ENCODE results near the gene FGF6.
A peak's percentile ranks its signal among the peaks of the same experiment; 100 is the strongest.

The FGF6 gene

DNA sequence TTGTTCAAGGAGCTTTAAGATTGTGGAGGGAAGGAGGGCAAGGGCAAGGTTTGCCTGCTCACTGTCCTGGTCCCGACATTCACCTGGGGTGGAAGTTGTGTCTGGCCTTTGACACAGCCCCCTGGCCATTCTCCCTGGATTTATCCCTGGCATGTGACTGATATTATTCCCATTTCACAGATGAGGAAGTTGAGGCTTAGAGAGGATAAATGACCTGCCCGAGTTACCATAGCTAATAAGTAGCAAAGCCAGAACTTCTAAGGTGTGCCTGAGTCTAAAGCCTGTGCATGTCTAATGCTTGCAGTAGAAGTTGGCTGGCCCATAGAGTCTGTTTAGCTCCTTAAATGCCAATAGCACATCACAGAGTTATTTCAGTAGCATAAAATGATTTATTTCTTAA is 720 bp upstream of the FGF6 start:
- no peaks in the 10 kb centered on the region for H3K79me1 ChIP-seq (ENCODE audit: low read length)

DNA sequence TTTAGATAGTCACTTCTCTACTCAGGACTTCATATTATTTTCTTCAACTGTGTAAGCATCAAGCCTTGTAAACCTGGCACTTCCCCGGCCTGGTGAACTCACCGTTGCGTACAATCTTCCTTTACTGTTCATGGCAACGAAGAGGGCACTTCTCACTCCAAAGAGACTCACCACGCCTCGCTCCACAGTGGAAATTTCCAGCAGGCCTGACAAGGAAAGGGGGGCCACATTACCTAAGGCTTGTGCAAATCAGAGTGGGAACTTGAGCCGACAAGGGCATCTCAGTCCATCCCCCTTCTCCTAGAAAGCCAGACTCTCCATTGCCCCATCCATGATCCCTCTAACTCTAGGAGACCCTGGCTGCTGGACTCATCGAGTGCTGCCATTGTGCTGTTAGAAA is 1.6 kb downstream of the FGF6 start:
- Histone ChIP-seq H3K27me3 (ENCODE audit: insufficient read depth, low read length, poor library complexity) (no peaks in the 10 kb centered on the region), H3K79me1 (ENCODE audit: low read length) (no peaks in the 10 kb centered on the region), H3K36me3 (ENCODE audit: control insufficient read depth, insufficient read depth, low read length) (no peaks in the 10 kb centered on the region), H4K8ac (ENCODE audit: low read depth, low read length) (no peak overlapping the region), H3K18ac (ENCODE audit: low read length) (peak overlapping the region; percentile 1), H3K4me3 (ENCODE audit: low read length) (no peak overlapping the region), H2BK5ac (ENCODE audit: low read length) (no peak overlapping the region), H2BK15ac (replicated peaks; ENCODE audit: low read depth) (no peak overlapping the region), H3K27ac (ENCODE audit: low read depth, low read length) (no peak overlapping the region), H3K4me1 (ENCODE audit: control insufficient read depth, low read depth, low read length) (peaks cover 22% of the 10 kb centered on the region), H3K4ac (ENCODE audit: low read depth, low read length) (peak overlapping the region; percentile 6), H3K9ac (ENCODE audit: low read length) (no peak overlapping the region), H2AK5ac (ENCODE audit: low read length) (no peak overlapping the region), H3K56ac (ENCODE audit: low read length) (peak overlapping the region; percentile 2), H3K79me2 (ENCODE audit: control insufficient read depth, insufficient read depth, low read length) (no peaks in the 10 kb centered on the region), H4K5ac (ENCODE audit: low read length) (no peak overlapping the region), H3K23ac (ENCODE audit: low read length) (no peak overlapping the region), H3K4me2 (ENCODE audit: low read length) (no peak overlapping the region), H2BK120ac (ENCODE audit: low read depth, low read length) (peak overlapping the region; percentile 15)
- DNase-seq, result no peak
- WGBS (ENCODE audit: extremely low coverage, insufficient coverage, low lambda C conversion rate), result no CpG with 5 or more reads among the region's 8 CpGs

More for the DNA sequence above, 720 bp upstream of the FGF6 start:
- H4K8ac ChIP-seq (ENCODE audit: low read depth, low read length), result no peak overlapping the region
- DNase-seq, result no peak
- no peak overlapping the region for H3K4me2 ChIP-seq (ENCODE audit: low read length)
- H3K9ac ChIP-seq (ENCODE audit: low read length), result no peak overlapping the region
- H3K18ac ChIP-seq (ENCODE audit: low read length), result no peak overlapping the region
- no peak overlapping the region for H3K27ac ChIP-seq (ENCODE audit: low read depth, low read length)
- no peaks in the 10 kb centered on the region for H3K27me3 ChIP-seq (ENCODE audit: insufficient read depth, low read length, poor library complexity)
- no peak overlapping the region for H3K4me3 ChIP-seq (ENCODE audit: low read length)
- no peaks in the 10 kb centered on the region for H3K79me2 ChIP-seq (ENCODE audit: control insufficient read depth, insufficient read depth, low read length)
- WGBS (ENCODE audit: extremely low coverage, insufficient coverage, low lambda C conversion rate), result no CpG with 5 or more reads among the region's 2 CpGs
- no peaks in the 10 kb centered on the region for H3K36me3 ChIP-seq (ENCODE audit: control insufficient read depth, insufficient read depth, low read length)
- no peak overlapping the region for H2BK15ac ChIP-seq (replicated peaks; ENCODE audit: low read depth)
- no peak overlapping the region for H2BK120ac ChIP-seq (ENCODE audit: low read depth, low read length)
- H4K5ac ChIP-seq (ENCODE audit: low read length), result no peak overlapping the region
- H2BK5ac ChIP-seq (ENCODE audit: low read length), result no peak overlapping the region
- H3K56ac ChIP-seq (ENCODE audit: low read length), result no peak overlapping the region
- peaks cover 19% of the 10 kb centered on the region for H3K4me1 ChIP-seq (ENCODE audit: control insufficient read depth, low read depth, low read length)
- no peak overlapping the region for H3K23ac ChIP-seq (ENCODE audit: low read length)
- no peak overlapping the region for H3K4ac ChIP-seq (ENCODE audit: low read depth, low read length)
- no peak overlapping the region for H2AK5ac ChIP-seq (ENCODE audit: low read length)

- H3K23ac ChIP-seq (ENCODE audit: low read length), result no peak overlapping the region
- no peak overlapping the region for H3K9ac ChIP-seq (ENCODE audit: low read length)
- peaks cover 22% of the 10 kb centered on the region for H3K4me1 ChIP-seq (ENCODE audit: control insufficient read depth, low read depth, low read length)
- H4K5ac ChIP-seq (ENCODE audit: low read length), result no peak overlapping the region
- H3K27me3 ChIP-seq (ENCODE audit: insufficient read depth, low read length, poor library complexity), result no peaks in the 10 kb centered on the region
- H3K4ac ChIP-seq (ENCODE audit: low read depth, low read length), result peak overlapping the region; percentile 6
- H2BK5ac ChIP-seq (ENCODE audit: low read length), result peak overlapping the region; percentile 20
- no peak overlapping the region for H3K4me2 ChIP-seq (ENCODE audit: low read length)
- H3K36me3 ChIP-seq (ENCODE audit: control insufficient read depth, insufficient read depth, low read length), result no peaks in the 10 kb centered on the region
- no peak overlapping the region for H4K8ac ChIP-seq (ENCODE audit: low read depth, low read length)
- H3K4me3 ChIP-seq (ENCODE audit: low read length), result no peak overlapping the region
- H3K79me2 ChIP-seq (ENCODE audit: control insufficient read depth, insufficient read depth, low read length), result no peaks in the 10 kb centered on the region
- peak overlapping the region; percentile 17 for H3K56ac ChIP-seq (ENCODE audit: low read length)
- H2BK15ac ChIP-seq (replicated peaks; ENCODE audit: low read depth), result no peak overlapping the region
- peak overlapping the region; percentile 63 for H3K18ac ChIP-seq (ENCODE audit: low read length)
- H2BK120ac ChIP-seq (ENCODE audit: low read depth, low read length), result no peak overlapping the region
- WGBS (ENCODE audit: extremely low coverage, insufficient coverage, low lambda C conversion rate), result no CpG with 5 or more reads among the region's 17 CpGs
- peak overlapping the region; percentile 76 for H2AK5ac ChIP-seq (ENCODE audit: low read length)
- no peak for DNase-seq
- no peak overlapping the region for H3K27ac ChIP-seq (ENCODE audit: low read depth, low read length)
- no peaks in the 10 kb centered on the region for H3K79me1 ChIP-seq (ENCODE audit: low read length)
Measured at GRCh38 chr12:4443616-4444015, 2.0 kb downstream of the FGF6 start.

GRCh38 chr12:4441355-4442335 is 4.0 kb downstream of the FGF6 start:
- H3K18ac ChIP-seq (ENCODE audit: low read length), result peak overlapping the region; percentile 63
- H3K27ac ChIP-seq (ENCODE audit: low read depth, low read length), result peak overlapping the region; percentile 85
- no peaks in the 10 kb centered on the region for H3K79me1 ChIP-seq (ENCODE audit: low read length)
- no peaks in the 10 kb centered on the region for H3K36me3 ChIP-seq (ENCODE audit: control insufficient read depth, insufficient read depth, low read length)
- no peaks in the 10 kb centered on the region for H3K79me2 ChIP-seq (ENCODE audit: control insufficient read depth, insufficient read depth, low read length)
- no peak overlapping the region for H3K23ac ChIP-seq (ENCODE audit: low read length)
- peak overlapping the region; percentile 0 for H2BK15ac ChIP-seq (replicated peaks; ENCODE audit: low read depth)
- peaks cover 22% of the 10 kb centered on the region for H3K4me1 ChIP-seq (ENCODE audit: control insufficient read depth, low read depth, low read length)
- peak overlapping the region; percentile 66 for H2BK120ac ChIP-seq (ENCODE audit: low read depth, low read length)
- peak overlapping the region; percentile 64 for H3K4ac ChIP-seq (ENCODE audit: low read depth, low read length)
- H3K4me2 ChIP-seq (ENCODE audit: low read length), result no peak overlapping the region
- H3K56ac ChIP-seq (ENCODE audit: low read length), result peak overlapping the region; percentile 85
- H2AK5ac ChIP-seq (ENCODE audit: low read length), result peak overlapping the region; percentile 8
- H4K5ac ChIP-seq (ENCODE audit: low read length), result peak overlapping the region; percentile 41
- H3K9ac ChIP-seq (ENCODE audit: low read length), result peak overlapping the region; percentile 42
- H2BK5ac ChIP-seq (ENCODE audit: low read length), result peak overlapping the region; percentile 94
- peak; percentile 97 for DNase-seq
- no peaks in the 10 kb centered on the region for H3K27me3 ChIP-seq (ENCODE audit: insufficient read depth, low read length, poor library complexity)
- WGBS (ENCODE audit: extremely low coverage, insufficient coverage, low lambda C conversion rate), result no CpG with 5 or more reads among the region's 19 CpGs
- no peak overlapping the region for H3K4me3 ChIP-seq (ENCODE audit: low read length)
- peak overlapping the region; percentile 16 for H4K8ac ChIP-seq (ENCODE audit: low read depth, low read length)

- Histone ChIP-seq H3K56ac (ENCODE audit: low read length) (peak overlapping the region; percentile 11), H2BK5ac (ENCODE audit: low read length) (peak overlapping the region; percentile 55), H3K4ac (ENCODE audit: low read depth, low read length) (peak overlapping the region; percentile 27), H3K36me3 (ENCODE audit: control insufficient read depth, insufficient read depth, low read length) (no peaks in the 10 kb centered on the region), H3K79me2 (ENCODE audit: control insufficient read depth, insufficient read depth, low read length) (no peaks in the 10 kb centered on the region), H3K4me2 (ENCODE audit: low read length) (no peak overlapping the region), H4K5ac (ENCODE audit: low read length) (no peak overlapping the region), H3K27ac (ENCODE audit: low read depth, low read length) (peak overlapping the region; percentile 76), H3K18ac (ENCODE audit: low read length) (peak overlapping the region; percentile 69), H3K4me1 (ENCODE audit: control insufficient read depth, low read depth, low read length) (peaks cover 22% of the 10 kb centered on the region), H2BK120ac (ENCODE audit: low read depth, low read length) (peak overlapping the region; percentile 76), H3K27me3 (ENCODE audit: insufficient read depth, low read length, poor library complexity) (no peaks in the 10 kb centered on the region), H3K79me1 (ENCODE audit: low read length) (no peaks in the 10 kb centered on the region), H3K23ac (ENCODE audit: low read length) (no peak overlapping the region), H3K9ac (ENCODE audit: low read length) (no peak overlapping the region), H2AK5ac (ENCODE audit: low read length) (peak overlapping the region; percentile 47), H3K4me3 (ENCODE audit: low read length) (no peak overlapping the region), H4K8ac (ENCODE audit: low read depth, low read length) (no peak overlapping the region), H2BK15ac (replicated peaks; ENCODE audit: low read depth) (peak overlapping the region; percentile 9)
- no CpG with 5 or more reads among the region's 5 CpGs for whole genome bisulfite sequencing (ENCODE audit: extremely low coverage, insufficient coverage, low lambda C conversion rate)
- DNase-seq, result peak; percentile 78
Measured at GRCh38 chr12:4440187-4440941, 5.3 kb downstream of the FGF6 start.
